HepG2 (cell line): ENCODE data around the gene CNBD2. TPM values are rescaled to one million over a fixed set of nuclear protein-coding genes. Genes with fewer than 3 reads are reported as not detected.

Experiments
- AKAP8 ChIP-seq: sonication (generic); formaldehyde crosslinking; IDR thresholded peaks from 2 replicates; pipeline ENCODE4 v1.5.1; 2020; ENCODE audit warnings: mild to moderate bottlenecking, missing genetic modification reagents
- ELF3 ChIP-seq: IDR thresholded peaks from 2 replicates; pipeline ENCODE4 v1.6.1; 2016; ENCODE audit warnings: missing genetic modification reagents, missing compliant biosample characterization
- ETV5 ChIP-seq: IDR thresholded peaks from 2 replicates; pipeline ENCODE4 v1.6.1; 2018; ENCODE audit warnings: missing biosample characterization, missing genetic modification reagents, inconsistent platforms, borderline replicate concordance
- KAT7 ChIP-seq: IDR thresholded peaks from 2 replicates; pipeline ENCODE4 v1.6.1; 2018; ENCODE audit warnings: borderline replicate concordance, missing compliant biosample characterization
- KDM5B ChIP-seq: sonication (generic); formaldehyde crosslinking; IDR thresholded peaks from 2 replicates; pipeline ENCODE4 v1.4.0; 2020; ENCODE audit warnings: missing genetic modification reagents, mild to moderate bottlenecking, borderline replicate concordance
- MED13 ChIP-seq: sonication (generic); formaldehyde crosslinking; IDR thresholded peaks from 2 replicates; pipeline ENCODE4 v1.5.0; 2020; ENCODE audit warnings: missing genetic modification reagents
- MEIS2 ChIP-seq: sonication (generic); formaldehyde crosslinking; IDR thresholded peaks from 2 replicates; pipeline ENCODE4 v1.9.0; 2021; ENCODE audit warnings: mild to moderate bottlenecking, missing genetic modification reagents
- NFE2L1 ChIP-seq: sonication (generic); formaldehyde crosslinking; IDR thresholded peaks from 2 replicates; pipeline ENCODE4 v1.4.0; 2020; ENCODE audit warnings: missing genetic modification reagents, mild to moderate bottlenecking, borderline replicate concordance
- RBAK ChIP-seq: sonication (generic); formaldehyde crosslinking; IDR thresholded peaks from 2 replicates; pipeline ENCODE4 v1.5.1; 2020; ENCODE audit warnings: mild to moderate bottlenecking, missing genetic modification reagents
- RBM39 ChIP-seq: fragments of 200-400 bp; formaldehyde crosslinking; IDR thresholded peaks from one replicate; pipeline ENCODE4 v1.6.1; 2018; ENCODE audit warnings: antibody characterized with exemption, mild to moderate bottlenecking, low read depth, low read length; ENCODE audit not compliant: poor library complexity, severe bottlenecking
- SMAD9 ChIP-seq: sonication (generic); formaldehyde crosslinking; IDR thresholded peaks from 2 replicates; pipeline ENCODE4 v1.5.1; 2020; ENCODE audit warnings: mild to moderate bottlenecking, missing genetic modification reagents
- ZBTB8A ChIP-seq: sonication (generic); formaldehyde crosslinking; IDR thresholded peaks from 2 replicates; pipeline ENCODE4 v1.4.0; 2020; ENCODE audit warnings: mild to moderate bottlenecking, low read depth, missing genetic modification reagents, borderline replicate concordance
- ZFYVE20 ChIP-seq: sonication (generic); formaldehyde crosslinking; IDR thresholded peaks from 2 replicates; pipeline ENCODE4 v1.8.0; 2023; ENCODE audit warnings: low read depth, mild to moderate bottlenecking, moderate library complexity, missing genetic modification reagents, borderline replicate concordance
- ZNF333 ChIP-seq: sonication (generic); formaldehyde crosslinking; IDR thresholded peaks from 2 replicates; pipeline ENCODE4 v1.4.0; 2020; ENCODE audit warnings: mild to moderate bottlenecking, missing genetic modification reagents, borderline replicate concordance
- ZNF383 ChIP-seq: sonication (generic); formaldehyde crosslinking; IDR thresholded peaks from 2 replicates; pipeline ENCODE4 v1.4.0; 2020; ENCODE audit warnings: missing genetic modification reagents, mild to moderate bottlenecking, borderline replicate concordance
- ZNF543 ChIP-seq: sonication (generic); formaldehyde crosslinking; IDR thresholded peaks from 2 replicates; pipeline ENCODE4 v1.4.0; 2020; ENCODE audit warnings: mild to moderate bottlenecking, missing genetic modification reagents
- ZNF570 ChIP-seq: sonication (generic); formaldehyde crosslinking; IDR thresholded peaks from 2 replicates; pipeline ENCODE4 v1.4.0; 2020; ENCODE audit warnings: mild to moderate bottlenecking, missing genetic modification reagents, borderline replicate concordance
- ZNF577 ChIP-seq: sonication (generic); formaldehyde crosslinking; IDR thresholded peaks from 2 replicates; pipeline ENCODE4 v1.4.0; 2020; ENCODE audit warnings: mild to moderate bottlenecking, low read depth, missing genetic modification reagents, borderline replicate concordance
- ZNF629 ChIP-seq: sonication (generic); formaldehyde crosslinking; conservative IDR thresholded peaks from 2 replicates; pipeline ENCODE4 v1.5.0; 2020; ENCODE audit warnings: missing genetic modification reagents
- ZSCAN21 ChIP-seq: sonication (generic); formaldehyde crosslinking; IDR thresholded peaks from 2 replicates; pipeline ENCODE4 v1.8.0; 2022; ENCODE audit warnings: mild to moderate bottlenecking, missing genetic modification reagents, moderate library complexity, borderline replicate concordance
- ZSCAN29 ChIP-seq: sonication (generic); formaldehyde crosslinking; conservative IDR thresholded peaks from 2 replicates; pipeline ENCODE4 v1.4.0; 2020; ENCODE audit warnings: mild to moderate bottlenecking, missing genetic modification reagents
- polyA plus RNA-seq, 8 experiments: library from polyadenylated mRNA; depleted of rRNA in 3 of 8; stranded (reverse) in 7 of 8; unstranded in 1 of 8; fragments of >200 nt; fragmentation: Illumina TruSeq in 4 of 8; extraction: Trizol in 4 of 8; gene quantifications; 2 replicates each; pipeline versions ENCODE4 v1.2.1 to v1.2.3, GENCODE V29; 2011 to 2016; ENCODE audit warnings: low read depth in 4 of 8, missing spikeins in 1 of 8, mixed read lengths in 1 of 8; ENCODE audit not compliant: insufficient read depth in 1 of 8
- total RNA-seq, 5 experiments: library from RNA; depleted of rRNA; stranded (reverse); fragments of >200 nt; fragmentation: Illumina TruSeq; extraction: Trizol; gene quantifications; 2 replicates each; pipeline ENCODE4 v1.2.3, GENCODE V29; 2016; ENCODE audit warnings: low read depth in 1 of 5
- TF ChIP-seq, protein P1 (sequence below): sonication (generic); formaldehyde crosslinking; IDR thresholded peaks from 2 replicates; pipeline ENCODE4 v1.4.0; 2020; ENCODE audit warnings: missing genetic modification reagents

CNBD2 gene
- total and polyA plus RNA-seq, 2 of the 13 experiments (the other 11 are each of a cell fraction or from before 2014, with no cell fraction given), result 12.4 to 22.8 TPM

DNA sequence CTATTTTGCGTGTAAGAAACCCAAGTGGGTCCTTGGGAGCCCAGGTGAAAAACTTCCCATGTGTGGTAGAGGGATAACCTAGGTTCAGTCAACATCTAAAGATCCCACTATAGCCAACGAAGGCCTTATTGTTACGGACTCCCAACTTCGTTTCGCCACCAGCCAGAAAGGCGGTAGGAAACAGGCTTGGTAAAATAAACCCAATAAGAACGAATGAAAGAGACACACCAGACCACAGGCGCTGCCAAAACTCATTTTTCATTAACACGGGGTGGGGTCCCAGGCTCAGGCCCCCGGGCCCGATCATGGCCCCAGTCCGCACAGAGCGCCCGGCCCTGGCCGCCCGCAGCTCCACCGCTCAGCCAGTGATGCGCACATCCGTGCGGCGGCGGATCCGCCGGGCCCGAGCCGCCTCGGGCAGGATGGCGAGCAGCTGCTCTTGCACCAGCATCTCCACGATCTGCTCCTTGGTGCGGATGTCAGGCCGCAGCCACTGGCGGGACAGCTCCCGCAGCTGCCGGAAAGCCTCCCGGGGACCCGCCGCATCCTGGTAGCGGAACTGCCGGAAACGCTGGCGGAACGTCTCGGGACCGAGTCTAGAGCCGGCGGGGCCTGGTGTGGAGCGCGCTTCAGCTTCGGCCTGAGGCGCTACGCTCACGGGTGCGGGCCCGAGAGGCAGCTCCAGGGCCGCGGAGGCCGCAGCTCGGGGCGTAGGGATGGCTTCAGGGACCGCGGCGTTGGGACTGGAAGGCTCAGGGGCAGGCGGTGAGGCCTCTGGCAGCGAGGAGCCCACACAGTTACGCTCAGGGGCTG, 14.8 kb upstream of the CNBD2 start (continued):
- TF ChIP-seq ZFYVE20 (CRISPR knock-in tag) (peak; percentile 79; the same call in 1 of the 2 replicates), ZNF570 (CRISPR knock-in tag) (peak; percentile 68; the same call in 1 of the 2 replicates), SMAD9 (CRISPR knock-in tag) (no peak), NFE2L1 (CRISPR knock-in tag) (peak; percentile 91; the same call in 1 of the 2 replicates), MEIS2 (CRISPR knock-in tag) (peak; percentile 46), ETV5 (peak; percentile 30; the same call in 1 of the 2 replicates), AKAP8 (CRISPR knock-in tag) (0 out of 2 replicates have a peak, but pooled peaks have one; percentile 87), ZNF383 (0 out of 2 replicates have a peak, but pooled peaks have one; percentile 48), ZSCAN29 (CRISPR knock-in tag) (peak; percentile 55; the same call in 1 of the 2 replicates), RBM39 (peak; percentile 71), ZNF333 (CRISPR knock-in tag) (no peak), ELF3 (CRISPR knock-in tag) (0 out of 2 replicates have a peak, but pooled peaks have one; percentile 4), ZNF629 (CRISPR knock-in tag) (0 out of 2 replicates have a peak, but pooled peaks have one; percentile 6), KAT7 (peak; percentile 93; the same call in 1 of the 2 replicates), KDM5B (CRISPR knock-in tag) (no peak), ZSCAN21 (peak; percentile 88; the same call in 1 of the 2 replicates), ZNF543 (0 out of 2 replicates have a peak, but pooled peaks have one; percentile 21), MED13 (0 out of 2 replicates have a peak, but pooled peaks have one; percentile 25), RBAK (no peak), ZBTB8A (0 out of 2 replicates have a peak, but pooled peaks have one; percentile 61), ZNF577 (peak; percentile 17; the same call in 1 of the 2 replicates)
- TF ChIP-seq, protein P1, sequence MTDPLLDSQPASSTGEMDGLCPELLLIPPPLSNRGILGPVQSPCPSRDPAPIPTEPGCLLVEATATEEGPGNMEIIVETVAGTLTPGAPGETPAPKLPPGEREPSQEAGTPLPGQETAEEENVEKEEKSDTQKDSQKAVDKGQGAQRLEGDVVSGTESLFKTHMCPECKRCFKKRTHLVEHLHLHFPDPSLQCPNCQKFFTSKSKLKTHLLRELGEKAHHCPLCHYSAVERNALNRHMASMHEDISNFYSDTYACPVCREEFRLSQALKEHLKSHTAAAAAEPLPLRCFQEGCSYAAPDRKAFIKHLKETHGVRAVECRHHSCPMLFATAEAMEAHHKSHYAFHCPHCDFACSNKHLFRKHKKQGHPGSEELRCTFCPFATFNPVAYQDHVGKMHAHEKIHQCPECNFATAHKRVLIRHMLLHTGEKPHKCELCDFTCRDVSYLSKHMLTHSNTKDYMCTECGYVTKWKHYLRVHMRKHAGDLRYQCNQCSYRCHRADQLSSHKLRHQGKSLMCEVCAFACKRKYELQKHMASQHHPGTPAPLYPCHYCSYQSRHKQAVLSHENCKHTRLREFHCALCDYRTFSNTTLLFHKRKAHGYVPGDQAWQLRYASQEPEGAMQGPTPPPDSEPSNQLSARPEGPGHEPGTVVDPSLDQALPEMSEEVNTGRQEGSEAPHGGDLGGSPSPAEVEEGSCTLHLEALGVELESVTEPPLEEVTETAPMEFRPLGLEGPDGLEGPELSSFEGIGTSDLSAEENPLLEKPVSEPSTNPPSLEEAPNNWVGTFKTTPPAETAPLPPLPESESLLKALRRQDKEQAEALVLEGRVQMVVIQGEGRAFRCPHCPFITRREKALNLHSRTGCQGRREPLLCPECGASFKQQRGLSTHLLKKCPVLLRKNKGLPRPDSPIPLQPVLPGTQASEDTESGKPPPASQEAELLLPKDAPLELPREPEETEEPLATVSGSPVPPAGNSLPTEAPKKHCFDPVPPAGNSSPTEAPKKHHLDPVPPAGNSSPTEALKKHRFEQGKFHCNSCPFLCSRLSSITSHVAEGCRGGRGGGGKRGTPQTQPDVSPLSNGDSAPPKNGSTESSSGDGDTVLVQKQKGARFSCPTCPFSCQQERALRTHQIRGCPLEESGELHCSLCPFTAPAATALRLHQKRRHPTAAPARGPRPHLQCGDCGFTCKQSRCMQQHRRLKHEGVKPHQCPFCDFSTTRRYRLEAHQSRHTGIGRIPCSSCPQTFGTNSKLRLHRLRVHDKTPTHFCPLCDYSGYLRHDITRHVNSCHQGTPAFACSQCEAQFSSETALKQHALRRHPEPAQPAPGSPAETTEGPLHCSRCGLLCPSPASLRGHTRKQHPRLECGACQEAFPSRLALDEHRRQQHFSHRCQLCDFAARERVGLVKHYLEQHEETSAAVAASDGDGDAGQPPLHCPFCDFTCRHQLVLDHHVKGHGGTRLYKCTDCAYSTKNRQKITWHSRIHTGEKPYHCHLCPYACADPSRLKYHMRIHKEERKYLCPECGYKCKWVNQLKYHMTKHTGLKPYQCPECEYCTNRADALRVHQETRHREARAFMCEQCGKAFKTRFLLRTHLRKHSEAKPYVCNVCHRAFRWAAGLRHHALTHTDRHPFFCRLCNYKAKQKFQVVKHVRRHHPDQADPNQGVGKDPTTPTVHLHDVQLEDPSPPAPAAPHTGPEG (CRISPR knock-in tag), result no peak
